Activated T-cell treated with anti-CD3 and anti-CD28 coated beads, Interleukin-2, amount 50 U/mL, for 24 hours (primary cell): Measurements from ENCODE around the gene CEPT1.
A peak's percentile ranks its signal among the peaks of the same experiment; 100 is the strongest.
"Not testable (repeated sequence)": the region's sequence is repeated elsewhere in the genome, so short reads cannot be mapped to it uniquely, and the experiment has no call there.

Source experiments
- DNase-seq: peaks from one replicate; pipeline ENCODE4 v3.0.0-alpha.2; 2020
- H3K27ac Mint-ChIP-seq: 2 replicates; pipeline ENCODE4 v1.8.0; 2020; ENCODE audit warnings: mild to moderate bottlenecking, mixed read lengths
- H3K27me3 Mint-ChIP-seq: 2 replicates; pipeline ENCODE4 v1.8.0; 2020; ENCODE audit warnings: mixed read lengths
- H3K36me3 Mint-ChIP-seq: 2 replicates; pipeline ENCODE4 v1.8.0; 2020; ENCODE audit warnings: low read depth, mixed read lengths
- H3K4me1 Mint-ChIP-seq: 2 replicates; pipeline ENCODE4 v1.8.0; 2020; ENCODE audit warnings: low read depth, mixed read lengths
- H3K4me3 Mint-ChIP-seq: 2 replicates; pipeline ENCODE4 v1.8.0; 2020; ENCODE audit warnings: mild to moderate bottlenecking, moderate library complexity, mixed read lengths
- H3K9me3 Mint-ChIP-seq: 2 replicates; pipeline ENCODE4 v1.8.0; 2020; ENCODE audit warnings: mixed read lengths

CEPT1 gene

GRCh38 chr1:111139956-111140679, at the start of gene CEPT1, which contains the start of gene DRAM2:
CEPT1 (plus strand) TSS chr1:111140223; CDS start chr1:111147715, 7,492 bp downstream.
DRAM2 (minus strand) TSS chr1:111140093; CDS start chr1:111131554, 8,539 bp downstream.
- Mint-ChIP-seq H3K27ac (peak within 1 kb of the TSS; percentile 96), H3K9me3 (no peaks in the 10 kb centered on the region), H3K4me3 (peak within 1 kb of the TSS; percentile 94), H3K4me1 (peaks cover 51% of the 10 kb centered on the region), H3K36me3 (peaks cover 43% of the 10 kb centered on the region), H3K27me3 (no peaks in the 10 kb centered on the region)
- DNase-seq: peak; percentile 90

DNA sequence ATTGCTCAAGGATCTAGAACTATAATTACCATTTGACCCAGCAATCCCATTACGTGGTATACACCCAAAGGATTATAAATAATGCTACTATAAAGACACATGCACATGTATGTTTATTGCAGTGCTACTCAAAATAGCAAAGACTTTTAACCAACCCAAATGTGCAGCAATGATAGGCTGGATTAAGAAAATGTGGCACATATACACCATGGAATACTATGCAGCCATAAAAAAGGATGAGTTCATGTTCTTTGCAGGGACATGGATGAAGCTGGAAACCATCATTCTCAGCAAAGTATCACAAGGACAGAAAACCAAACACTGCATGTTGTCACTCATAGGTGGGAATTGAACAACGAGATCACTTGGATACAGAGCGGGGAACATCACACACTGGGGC, 44.6 kb upstream of the CEPT1 start:
- H3K9me3 Mint-ChIP-seq: peaks cover 37% of the 10 kb centered on the region
- not testable (repeated sequence) for H3K36me3 Mint-ChIP-seq, H3K27me3 Mint-ChIP-seq, H3K4me1 Mint-ChIP-seq, H3K27ac Mint-ChIP-seq, H3K4me3 Mint-ChIP-seq, DNase-seq

- Mint-ChIP-seq H3K9me3 (peaks cover 49% of the 10 kb centered on the region), H3K4me3 (no peak overlapping the region), H3K27ac (no peak overlapping the region), H3K36me3 (no peaks in the 10 kb centered on the region), H3K4me1 (no peaks in the 10 kb centered on the region), H3K27me3 (no peaks in the 10 kb centered on the region)
- DNase-seq: no peak
These were observed 42.5 kb upstream of the CEPT1 start for GRCh38 chr1:111097356-111098099.

- H3K4me3 Mint-ChIP-seq: no peak overlapping the region
- no peak overlapping the region for H3K27ac Mint-ChIP-seq
- no peak for DNase-seq
- H3K27me3 Mint-ChIP-seq: no peaks in the 10 kb centered on the region
- H3K4me1 Mint-ChIP-seq: no peaks in the 10 kb centered on the region
- H3K9me3 Mint-ChIP-seq: peaks cover 45% of the 10 kb centered on the region
- no peaks in the 10 kb centered on the region for H3K36me3 Mint-ChIP-seq
These were observed 40.7 kb upstream of the CEPT1 start for GRCh38 chr1:111099289-111099688.

- no peak for DNase-seq
- Mint-ChIP-seq H3K36me3 (no peaks in the 10 kb centered on the region), H3K27ac (no peak overlapping the region), H3K27me3 (no peaks in the 10 kb centered on the region), H3K9me3 (peaks cover 34% of the 10 kb centered on the region), H3K4me1 (no peaks in the 10 kb centered on the region), H3K4me3 (no peak overlapping the region)
These were observed 38.0 kb upstream of the CEPT1 start for GRCh38 chr1:111101854-111102642.

GRCh38 chr1:111104981-111105380, 35.0 kb upstream of the CEPT1 start:
- no peak overlapping the region for H3K27ac Mint-ChIP-seq
- H3K4me1 Mint-ChIP-seq: no peaks in the 10 kb centered on the region
- DNase-seq: no peak
- H3K9me3 Mint-ChIP-seq: peaks cover 28% of the 10 kb centered on the region
- H3K36me3 Mint-ChIP-seq: peaks cover 2% of the 10 kb centered on the region
- H3K27me3 Mint-ChIP-seq: no peaks in the 10 kb centered on the region
- H3K4me3 Mint-ChIP-seq: no peak overlapping the region

DNA sequence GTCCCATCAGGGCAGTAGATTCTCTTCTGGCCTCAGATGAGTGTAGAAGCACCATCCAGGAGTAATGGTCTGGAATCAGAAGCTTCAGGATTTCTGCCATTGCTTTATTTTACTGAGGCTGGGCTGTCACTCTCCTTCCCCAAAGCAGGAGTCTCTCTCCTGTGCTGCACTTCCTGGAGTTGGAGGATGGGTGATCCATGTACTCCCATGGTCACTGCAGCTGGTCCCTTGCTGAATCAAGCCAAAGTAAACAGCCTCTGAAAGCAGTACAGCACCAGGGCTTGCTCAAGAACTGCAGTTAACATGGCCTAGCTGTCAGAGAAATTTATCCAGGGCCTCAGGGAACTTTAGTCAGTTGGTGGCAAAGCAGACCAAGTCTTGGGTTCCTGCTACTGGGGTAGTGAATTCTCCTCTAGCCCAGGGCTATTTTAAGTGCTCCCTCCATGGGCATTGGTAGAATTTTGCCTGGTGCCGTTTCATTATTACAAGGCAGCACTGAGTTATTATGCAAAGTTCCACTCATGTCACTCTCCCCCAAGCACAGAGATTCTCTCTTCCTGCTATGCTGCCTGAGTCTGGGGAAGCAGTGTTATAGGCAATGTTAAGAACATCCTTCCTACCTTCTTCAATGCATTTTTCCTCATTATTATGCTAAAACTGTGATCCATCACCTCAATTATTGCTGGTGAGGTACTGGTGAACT, 29.7 kb upstream of the CEPT1 start:
- H3K36me3 Mint-ChIP-seq: peaks cover 10% of the 10 kb centered on the region
- no peak overlapping the region for H3K4me3 Mint-ChIP-seq
- H3K9me3 Mint-ChIP-seq: peaks cover 13% of the 10 kb centered on the region
- no peaks in the 10 kb centered on the region for H3K27me3 Mint-ChIP-seq
- H3K4me1 Mint-ChIP-seq: no peaks in the 10 kb centered on the region
- no peak for DNase-seq
- no peak overlapping the region for H3K27ac Mint-ChIP-seq

DNA sequence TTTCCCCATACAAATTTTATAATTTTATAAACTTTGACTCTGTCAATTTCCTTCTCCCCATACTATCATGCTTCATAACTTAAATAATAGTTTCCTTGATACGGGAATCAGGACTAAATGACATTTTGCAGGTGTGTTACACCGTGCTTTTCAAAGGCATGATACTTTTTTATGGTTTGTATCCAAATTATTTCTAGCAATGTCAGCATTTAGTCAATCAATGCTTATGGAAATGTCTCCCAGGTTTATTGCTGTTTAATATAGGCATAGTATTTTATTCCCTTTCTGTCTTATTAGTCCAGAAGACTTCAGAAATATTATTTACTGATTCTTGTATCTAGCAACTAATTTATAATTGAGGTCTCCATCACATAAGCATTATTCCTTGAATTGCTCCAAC, 23.5 kb upstream of the CEPT1 start:
- Mint-ChIP-seq H3K27ac (no peak overlapping the region), H3K4me1 (peaks cover 2% of the 10 kb centered on the region), H3K9me3 (no peaks in the 10 kb centered on the region), H3K36me3 (peaks cover 51% of the 10 kb centered on the region), H3K27me3 (no peaks in the 10 kb centered on the region), H3K4me3 (no peak overlapping the region)
- no peak for DNase-seq

DNA sequence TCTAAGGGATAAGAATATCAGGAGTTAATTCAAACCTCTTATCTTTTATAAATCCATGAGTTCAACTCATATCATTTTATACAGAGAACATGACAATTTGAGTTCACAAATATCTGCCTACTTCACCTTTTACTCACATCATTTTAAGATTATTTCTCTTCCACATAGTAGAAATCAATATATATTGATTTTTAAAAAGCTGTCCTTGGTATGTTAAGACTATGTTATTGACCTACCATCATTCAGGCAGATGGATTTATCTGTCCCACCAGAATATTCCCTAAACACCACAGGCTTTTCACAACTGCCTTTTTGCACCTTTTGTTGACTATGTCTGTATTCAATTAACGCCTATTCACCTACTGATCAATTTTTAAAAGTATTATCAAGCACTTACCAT, 13.7 kb upstream of the CEPT1 start:
- no peak for DNase-seq
- peaks cover 91% of the 10 kb centered on the region for H3K36me3 Mint-ChIP-seq
- peaks cover 30% of the 10 kb centered on the region for H3K4me1 Mint-ChIP-seq
- no peaks in the 10 kb centered on the region for H3K9me3 Mint-ChIP-seq
- no peak overlapping the region for H3K4me3 Mint-ChIP-seq
- H3K27ac Mint-ChIP-seq: no peak overlapping the region
- no peaks in the 10 kb centered on the region for H3K27me3 Mint-ChIP-seq

DNA sequence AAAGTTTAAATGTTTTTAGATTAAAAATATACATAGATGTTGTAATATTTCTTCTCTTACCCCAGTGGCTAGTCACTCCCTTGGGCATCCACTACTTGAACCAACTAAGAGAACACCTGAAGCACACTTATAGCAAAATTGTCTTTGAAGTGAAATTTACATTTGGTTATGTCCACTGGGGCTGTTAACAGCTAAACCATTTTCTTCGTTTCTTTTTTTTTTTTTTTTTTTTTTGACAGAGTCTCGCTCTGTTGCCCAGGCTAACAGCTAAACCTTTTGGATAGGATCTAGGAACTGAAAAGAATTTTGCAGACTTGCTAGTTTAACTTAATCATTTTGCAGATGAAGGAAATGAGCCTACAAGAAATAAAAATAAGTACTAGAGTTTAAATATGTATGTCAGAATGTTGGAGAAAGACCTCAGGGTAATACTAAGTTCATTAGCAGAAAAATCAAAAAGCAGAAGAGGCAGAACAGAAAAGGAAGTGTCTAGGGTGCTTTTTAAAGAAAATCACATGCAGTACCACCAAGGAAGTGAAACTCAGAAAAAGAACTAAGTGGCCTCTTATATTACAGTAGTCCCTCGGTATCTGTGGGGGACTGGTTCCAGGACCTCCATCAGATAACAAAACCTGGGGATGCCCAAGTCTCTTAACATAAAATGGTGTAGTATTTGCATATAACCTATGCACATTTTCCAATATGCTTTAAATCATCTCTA, 11.9 kb upstream of the CEPT1 start:
- peaks cover 87% of the 10 kb centered on the region for H3K36me3 Mint-ChIP-seq
- peaks cover 36% of the 10 kb centered on the region for H3K4me1 Mint-ChIP-seq
- no peaks in the 10 kb centered on the region for H3K9me3 Mint-ChIP-seq
- no peak for DNase-seq
- H3K4me3 Mint-ChIP-seq: no peak overlapping the region
- peak overlapping the region; percentile 42 for H3K27ac Mint-ChIP-seq
- H3K27me3 Mint-ChIP-seq: no peaks in the 10 kb centered on the region

- no peaks in the 10 kb centered on the region for H3K27me3 Mint-ChIP-seq
- no peak overlapping the region for H3K4me3 Mint-ChIP-seq
- peaks cover 80% of the 10 kb centered on the region for H3K36me3 Mint-ChIP-seq
- H3K27ac Mint-ChIP-seq: no peak overlapping the region
- H3K4me1 Mint-ChIP-seq: peaks cover 33% of the 10 kb centered on the region
- DNase-seq: no peak
- H3K9me3 Mint-ChIP-seq: no peaks in the 10 kb centered on the region
These were observed 10.6 kb upstream of the CEPT1 start for GRCh38 chr1:111129376-111129775.

GRCh38 chr1:111131693-111132092, 8.3 kb upstream of the CEPT1 start:
- H3K9me3 Mint-ChIP-seq: no peaks in the 10 kb centered on the region
- DNase-seq: no peak
- peaks cover 41% of the 10 kb centered on the region for H3K4me1 Mint-ChIP-seq
- H3K4me3 Mint-ChIP-seq: no peak overlapping the region
- peaks cover 77% of the 10 kb centered on the region for H3K36me3 Mint-ChIP-seq
- peak overlapping the region; percentile 3 for H3K27ac Mint-ChIP-seq
- H3K27me3 Mint-ChIP-seq: no peaks in the 10 kb centered on the region

GRCh38 chr1:111133866-111134265, 6.2 kb upstream of the CEPT1 start:
- no peak overlapping the region for H3K4me3 Mint-ChIP-seq
- peaks cover 41% of the 10 kb centered on the region for H3K4me1 Mint-ChIP-seq
- no peaks in the 10 kb centered on the region for H3K27me3 Mint-ChIP-seq
- H3K9me3 Mint-ChIP-seq: no peaks in the 10 kb centered on the region
- no peak for DNase-seq
- H3K36me3 Mint-ChIP-seq: peaks cover 73% of the 10 kb centered on the region
- no peak overlapping the region for H3K27ac Mint-ChIP-seq
